OCI-LY3 (cell line): Measurements from ENCODE around the gene TMEM132C.

Experiments
- H2AFZ ChIP-seq: fragments of 200-600, 300-600 bp; shearing (Covaris generic); 2 replicates; pipeline ENCODE4 v1.6.0; 2014; ENCODE audit warnings: antibody characterized with exemption, low read depth, low read length
- H3K27ac ChIP-seq: fragments of 200-600, 300-600 bp; sonication (generic); 2 replicates; pipeline ENCODE4 v1.5.1; 2014; ENCODE audit warnings: mild to moderate bottlenecking, low read length, moderate library complexity, mixed read lengths
- H3K27me3 ChIP-seq: fragments of 200-600, 300-600 bp; sonication (generic); 2 replicates; pipeline ENCODE4 v1.6.1; 2014; ENCODE audit warnings: low read depth, low read length, mixed read lengths
- H3K36me3 ChIP-seq: fragments of 200-600, 300-600 bp; sonication (generic); replicated peaks from 2 replicates; pipeline ENCODE3; 2014; ENCODE audit warnings: low read depth, low read length, mixed read lengths
- H3K4me1 ChIP-seq: fragments of 300-600, 200-600 bp; sonication (generic); 2 replicates; pipeline ENCODE4 v1.6.1; 2014; ENCODE audit warnings: low read length, mixed read lengths
- H3K4me2 ChIP-seq: fragments of 200-600, 300-600 bp; sonication (generic); 2 replicates; pipeline ENCODE4 v1.6.1; 2014; ENCODE audit warnings: low read length, mixed read lengths
- H3K4me3 ChIP-seq: fragments of 300-600, 200-600 bp; sonication (generic); 2 replicates; pipeline ENCODE4 v1.5.1; 2014; ENCODE audit warnings: antibody characterized with exemption, mild to moderate bottlenecking, low read length, moderate library complexity
- H3K79me2 ChIP-seq: fragments of 300-600, 200-600 bp; shearing (Covaris generic); 2 replicates; pipeline ENCODE4 v1.6.1; 2014; ENCODE audit warnings: mild to moderate bottlenecking, low read length, mixed read lengths
- H3K9ac ChIP-seq: fragments of 300-600, 200-600 bp; shearing (Covaris generic); 2 replicates; pipeline ENCODE4 v1.6.0; 2014; ENCODE audit warnings: mild to moderate bottlenecking, low read length, moderate library complexity
- H3K9me3 ChIP-seq: fragments of 200-600, 300-600 bp; shearing (Covaris generic); 2 replicates; pipeline ENCODE4 v1.6.1; 2014; ENCODE audit warnings: low read length, mixed read lengths; ENCODE audit not compliant: insufficient read depth
- H4K20me1 ChIP-seq: fragments of 200-600, 300-600 bp; sonication (generic); 2 replicates; pipeline ENCODE4 v1.6.1; 2016; ENCODE audit warnings: low read length, mixed read lengths; ENCODE audit not compliant: insufficient read depth
- CTCF ChIP-seq: fragments of 200-600, 300-600 bp; sonication (generic); IDR thresholded peaks from 2 replicates; pipeline ENCODE4 v1.5.1; 2014; ENCODE audit warnings: antibody characterized with exemption, low read length, low read depth
- EZH2phosphoT487 ChIP-seq: fragments of 200-600 bp; shearing (Covaris generic); IDR thresholded peaks from 2 replicates; pipeline ENCODE4 v1.6.1; 2018; ENCODE audit warnings: antibody characterized with exemption, mixed run types, low read depth

The TMEM132C gene

GRCh38 chr12:128467882-128468281, 200.9 kb downstream of the TMEM132C start:
- H3K4me1 ChIP-seq: peaks cover 7% of the 10 kb centered on the region; the same call in 1 of the 2 replicates
- H3K27ac ChIP-seq: no peak overlapping the region
- H4K20me1 ChIP-seq: no peaks in the 10 kb centered on the region
- H3K9ac ChIP-seq: no peak overlapping the region
- H3K9me3 ChIP-seq: no peaks in the 10 kb centered on the region
- H2AFZ ChIP-seq: no peak overlapping the region
- no peaks in the 10 kb centered on the region for H3K36me3 ChIP-seq
- no peak overlapping the region for H3K4me2 ChIP-seq
- peaks cover 32% of the 10 kb centered on the region for H3K27me3 ChIP-seq
- no peak for TF ChIP-seq CTCF
- TF ChIP-seq EZH2phosphoT487: no peak
- H3K79me2 ChIP-seq: no peaks in the 10 kb centered on the region
- no peak overlapping the region for H3K4me3 ChIP-seq

GRCh38 chr12:128468926-128469325, 202.0 kb downstream of the TMEM132C start:
- H4K20me1 ChIP-seq: no peaks in the 10 kb centered on the region

GRCh38 chr12:128471491-128471890, 204.5 kb downstream of the TMEM132C start:
- no peak overlapping the region for H3K4me3 ChIP-seq
- no peaks in the 10 kb centered on the region for H3K9me3 ChIP-seq
- no peaks in the 10 kb centered on the region for H3K36me3 ChIP-seq
- H3K9ac ChIP-seq: no peak overlapping the region
- no peak overlapping the region for H2AFZ ChIP-seq
- H3K79me2 ChIP-seq: no peaks in the 10 kb centered on the region
- H3K27me3 ChIP-seq: peaks cover 50% of the 10 kb centered on the region
- TF ChIP-seq EZH2phosphoT487: no peak
- no peak for TF ChIP-seq CTCF
- no peaks in the 10 kb centered on the region for H4K20me1 ChIP-seq
- H3K27ac ChIP-seq: no peak overlapping the region
- H3K4me1 ChIP-seq: peaks cover 7% of the 10 kb centered on the region; the same call in 1 of the 2 replicates
- H3K4me2 ChIP-seq: no peak overlapping the region

More at GRCh38 chr12:128468926-128469325, 202.0 kb downstream of the TMEM132C start:
- Histone ChIP-seq H3K36me3 (no peaks in the 10 kb centered on the region), H3K9ac (no peak overlapping the region), H3K79me2 (no peaks in the 10 kb centered on the region), H3K4me1 (peaks cover 7% of the 10 kb centered on the region; the same call in 1 of the 2 replicates), H2AFZ (no peak overlapping the region), H3K9me3 (no peaks in the 10 kb centered on the region), H3K4me3 (no peak overlapping the region), H3K27me3 (peaks cover 37% of the 10 kb centered on the region), H3K4me2 (no peak overlapping the region), H3K27ac (no peak overlapping the region)
- TF ChIP-seq CTCF: no peak
- TF ChIP-seq EZH2phosphoT487: no peak

- Histone ChIP-seq H3K27me3 (peaks cover 46% of the 10 kb centered on the region), H2AFZ (no peak overlapping the region), H3K9me3 (no peaks in the 10 kb centered on the region), H4K20me1 (no peaks in the 10 kb centered on the region), H3K4me2 (no peak overlapping the region), H3K79me2 (no peaks in the 10 kb centered on the region), H3K4me3 (no peak overlapping the region), H3K36me3 (no peaks in the 10 kb centered on the region), H3K9ac (no peak overlapping the region), H3K4me1 (peaks cover 7% of the 10 kb centered on the region; the same call in 1 of the 2 replicates), H3K27ac (no peak overlapping the region)
- TF ChIP-seq EZH2phosphoT487 (no peak), CTCF (no peak)
Observed at GRCh38 chr12:128474916-128475315, 207.9 kb downstream of the TMEM132C start.
